CD4-positive, alpha-beta T cell treated with Interleukin-21 for 1 hour (primary cell): Measurements from ENCODE around the gene SPIN2B.
"Not testable (repeated sequence)": the region's sequence is repeated elsewhere in the genome, so short reads cannot be mapped to it uniquely, and the experiment has no call there.

Experiments
- DNase-seq: peaks from one replicate; pipeline ENCODE4 v3.0.0-alpha.2; 2020

SPIN2B gene

DNA sequence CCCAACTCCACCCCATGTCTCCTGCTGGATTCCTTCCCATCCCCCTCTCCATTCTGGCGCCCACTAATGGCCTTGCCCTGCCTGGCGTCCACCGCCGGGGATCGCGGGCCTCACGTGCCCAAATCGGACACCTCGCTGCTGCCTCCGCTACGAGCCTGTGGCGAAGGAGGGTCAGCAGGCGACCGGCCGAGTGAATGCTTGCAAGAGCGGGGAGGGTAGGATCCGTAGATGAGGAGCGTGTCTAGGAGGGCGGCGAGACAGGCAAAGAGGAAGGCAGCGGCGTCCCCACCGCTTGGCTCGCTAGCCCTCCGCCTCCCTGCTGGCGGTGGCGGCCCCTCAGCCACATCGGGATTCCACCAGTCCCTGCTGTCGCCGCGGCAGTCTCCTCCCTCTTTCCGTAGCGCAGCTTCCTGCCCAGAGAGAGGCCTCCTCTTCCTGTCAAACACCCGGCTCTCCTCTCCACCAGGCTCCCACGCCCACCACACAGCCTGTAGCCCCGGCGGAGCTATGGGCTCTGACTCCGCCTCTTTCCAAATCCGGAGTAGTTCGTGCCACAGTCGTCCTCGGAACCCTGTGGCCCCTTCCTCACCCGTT, at the start of gene SPIN2B:
SPIN2B (minus strand) TSS at position 387 of the 594 bp plus-strand sequence.
- peak; percentile 81 for DNase-seq

DNA sequence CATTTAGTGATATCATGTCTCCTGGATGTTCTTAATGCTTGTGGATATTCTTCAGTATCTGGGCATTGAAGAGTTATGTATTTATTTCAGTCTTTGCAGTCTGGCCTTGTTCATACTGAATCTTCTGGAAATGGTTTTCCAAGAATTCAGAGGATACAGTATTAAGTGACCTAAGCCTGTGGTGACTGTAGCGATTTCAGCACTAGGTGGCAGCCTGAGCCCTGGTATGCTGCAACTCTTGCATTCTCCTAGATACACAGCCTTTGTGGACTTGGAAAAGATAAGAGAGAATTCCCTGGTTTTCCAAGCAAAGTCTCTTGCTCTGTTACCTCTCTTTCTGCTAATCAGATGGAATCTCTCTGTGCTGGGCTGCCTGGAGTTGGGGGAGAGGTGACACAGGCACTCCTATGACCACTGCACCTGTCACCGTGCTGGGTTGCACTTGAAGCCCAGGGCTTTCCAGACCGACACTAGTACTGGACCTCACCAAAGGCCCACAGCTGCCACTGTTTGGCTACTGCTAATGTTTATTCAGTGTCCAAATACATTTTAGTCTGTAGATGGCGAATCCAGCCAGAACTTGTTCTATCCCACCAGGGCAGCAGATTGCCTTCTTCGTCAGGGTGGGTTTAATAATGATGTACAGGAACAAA, 35.2 kb upstream of the SPIN2B start:
- no peak for DNase-seq

DNA sequence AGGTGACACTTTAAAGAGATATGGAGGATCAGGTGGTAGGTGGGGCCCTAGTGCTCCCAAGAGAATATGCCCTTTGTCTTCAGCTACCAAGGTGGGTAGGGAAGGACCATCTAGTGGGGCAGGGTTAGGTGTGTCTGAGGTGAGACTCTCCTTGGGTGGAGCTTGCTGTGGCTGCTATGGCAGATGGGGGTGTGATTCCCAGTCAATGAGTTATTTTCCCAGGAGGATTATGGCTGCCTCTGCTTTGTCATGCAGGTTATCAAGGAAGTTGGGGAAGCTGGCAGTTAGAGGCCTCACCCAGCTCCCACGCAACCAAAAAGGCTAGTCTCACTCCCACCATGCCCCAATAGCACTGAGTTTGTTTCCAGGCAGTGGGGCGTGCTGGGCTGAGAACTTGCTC, 33.8 kb upstream of the SPIN2B start:
- DNase-seq = no peak

DNA sequence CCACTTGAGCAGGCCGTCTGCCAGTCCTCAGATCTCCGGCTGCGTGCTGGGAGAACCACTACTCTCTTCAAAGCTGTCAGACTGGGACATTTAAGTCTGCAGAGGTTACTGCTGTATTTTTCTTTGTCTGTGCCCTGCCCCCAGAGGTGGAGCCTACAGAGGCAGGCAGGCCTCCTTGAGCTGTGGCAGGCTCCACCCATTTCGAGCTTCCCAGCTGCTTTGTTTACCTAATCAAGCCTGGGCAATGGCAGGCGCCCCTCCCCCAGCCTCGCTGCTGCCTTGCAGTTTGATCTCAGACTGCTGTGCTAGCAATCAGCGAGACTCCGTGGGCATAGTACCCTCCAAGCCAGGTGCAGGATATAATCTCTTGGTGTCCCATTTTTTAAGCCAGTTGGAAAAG, 30.9 kb upstream of the SPIN2B start:
- DNase-seq = not testable (repeated sequence)

- DNase-seq = no peak
These were observed 17.3 kb upstream of the SPIN2B start for GRCh38 chrX:57138674-57139073.

GRCh38 chrX:57137501-57137900, 16.2 kb upstream of the SPIN2B start:
- DNase-seq = no peak

DNA sequence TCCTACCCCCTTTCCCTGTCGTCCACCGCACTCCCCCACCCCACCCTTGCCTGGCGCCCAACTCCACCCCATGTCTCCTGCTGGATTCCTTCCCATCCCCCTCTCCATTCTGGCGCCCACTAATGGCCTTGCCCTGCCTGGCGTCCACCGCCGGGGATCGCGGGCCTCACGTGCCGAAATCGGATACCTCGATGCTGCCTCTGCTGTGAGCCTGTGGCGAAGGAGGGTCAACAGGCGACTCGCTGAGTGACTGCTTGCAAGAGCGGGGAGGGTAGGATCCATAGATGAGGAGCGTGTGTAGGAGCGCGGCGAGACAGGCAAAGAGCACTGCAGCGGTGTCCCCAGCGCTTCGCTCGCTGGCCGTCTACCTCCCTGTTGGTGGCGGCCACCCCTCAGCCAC, 15.7 kb upstream of the SPIN2B start, which contains the start of gene SPIN2A:
SPIN2A (minus strand) TSS at position 325 of the 400 bp plus-strand sequence. CDS start 800 bp downstream, outside the sequence.
- not testable (repeated sequence) for DNase-seq

DNA sequence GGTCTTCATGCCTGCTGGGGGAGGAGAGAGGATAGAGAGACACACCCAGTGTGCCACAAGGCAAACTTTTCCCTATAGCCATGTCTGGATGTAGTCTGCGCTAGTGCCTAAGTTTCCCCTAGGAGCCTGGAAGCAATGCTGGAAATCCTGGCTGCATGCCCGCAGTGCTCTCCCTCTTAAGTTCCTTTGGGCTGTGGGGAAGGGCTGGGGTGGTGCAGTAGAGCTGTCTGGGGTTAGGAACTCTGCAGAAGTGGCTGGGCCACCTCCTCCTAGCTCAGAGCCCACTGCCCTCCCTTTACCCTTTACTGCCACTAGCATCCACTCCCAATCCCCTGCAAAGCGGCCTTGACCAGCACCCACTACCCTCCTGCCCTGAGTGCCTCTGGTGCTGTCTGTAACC, 15.2 kb upstream of the SPIN2B start:
- not testable (repeated sequence) for DNase-seq

GRCh38 chrX:57135287-57135686, 13.9 kb upstream of the SPIN2B start:
- no peak for DNase-seq

GRCh38 chrX:57134702-57135101, 13.4 kb upstream of the SPIN2B start:
- DNase-seq = no peak

DNA sequence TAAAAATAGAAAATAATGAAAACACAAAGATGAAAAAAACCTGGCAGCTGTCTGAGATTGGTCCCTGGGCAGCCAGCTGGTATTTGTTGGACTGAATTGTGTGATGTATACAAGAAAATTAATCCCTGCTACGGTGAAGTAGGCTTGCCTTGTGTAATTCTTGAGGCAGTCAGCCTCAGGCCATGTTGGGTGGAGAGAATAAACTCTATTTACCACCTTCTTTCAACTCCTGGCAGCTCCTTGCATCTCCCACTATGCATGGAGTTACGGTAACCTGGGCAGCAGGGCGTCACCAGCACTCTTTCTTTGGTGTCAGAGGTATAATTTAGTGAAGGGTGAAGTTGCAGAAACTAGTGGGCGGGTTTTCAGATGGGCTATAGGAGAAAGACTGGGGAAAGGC, 12.4 kb upstream of the SPIN2B start:
- no peak for DNase-seq

DNA sequence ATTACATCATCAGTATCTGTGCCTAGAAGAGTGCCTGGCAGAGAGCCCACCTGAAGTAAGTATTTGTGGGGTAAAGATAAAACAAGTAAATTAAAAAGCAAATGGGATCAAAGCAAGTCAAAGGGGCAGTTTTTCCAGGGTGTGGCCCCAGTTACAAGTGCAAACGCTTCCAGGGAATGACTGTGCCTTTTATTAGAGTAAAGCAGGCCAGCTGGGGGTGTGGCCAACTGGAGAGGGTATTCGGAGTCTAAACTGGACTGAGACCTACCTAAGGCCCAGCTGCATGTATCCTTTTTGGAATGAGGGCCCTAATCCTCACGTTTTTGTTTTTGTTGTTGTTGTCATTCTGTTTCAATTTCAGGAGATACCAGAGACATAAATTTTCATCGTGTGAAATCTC, 11.9 kb upstream of the SPIN2B start:
- not testable (repeated sequence) for DNase-seq

DNA sequence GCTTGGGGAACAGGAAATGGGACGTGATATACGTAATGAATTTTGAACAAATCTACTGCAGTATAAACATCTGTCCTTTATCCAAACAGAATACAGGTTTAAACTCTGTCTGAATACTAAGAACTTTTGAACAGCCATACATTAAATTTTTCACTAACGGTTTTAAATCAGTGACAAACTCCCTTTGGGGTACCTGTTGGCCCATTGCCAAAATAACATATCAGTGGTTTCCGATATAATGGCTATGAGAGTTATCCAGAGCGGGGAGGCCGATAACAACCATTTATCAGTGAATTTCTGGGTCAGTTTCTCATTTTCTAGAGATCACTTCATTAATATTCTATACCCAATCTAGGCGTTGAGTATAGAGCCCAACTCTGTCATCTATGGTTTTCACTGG, 10.7 kb upstream of the SPIN2B start:
- no peak for DNase-seq

DNA sequence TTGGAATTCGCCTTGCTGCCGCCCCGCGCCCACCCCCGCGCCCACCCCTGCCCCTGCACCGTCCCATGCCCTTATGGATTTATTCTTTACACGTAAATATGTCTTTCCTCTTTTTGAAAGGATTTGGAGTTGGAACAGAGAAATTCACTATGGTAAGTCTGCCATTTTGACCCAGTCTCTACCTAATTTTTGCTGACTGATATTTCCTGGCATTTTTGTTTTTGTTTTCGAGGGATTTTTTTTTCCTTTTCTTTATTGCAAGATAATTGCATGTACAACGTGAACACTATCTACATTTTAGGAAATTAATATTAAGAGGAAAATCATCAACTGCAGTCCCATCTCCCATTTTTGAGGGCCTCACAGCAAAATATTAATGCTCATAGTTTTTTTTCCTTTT, 468 bp upstream of the SPIN2B start:
- DNase-seq = no peak

- not testable (repeated sequence) for DNase-seq
These were observed 658 bp downstream of the SPIN2B start for GRCh38 chrX:57120619-57121161.

DNA sequence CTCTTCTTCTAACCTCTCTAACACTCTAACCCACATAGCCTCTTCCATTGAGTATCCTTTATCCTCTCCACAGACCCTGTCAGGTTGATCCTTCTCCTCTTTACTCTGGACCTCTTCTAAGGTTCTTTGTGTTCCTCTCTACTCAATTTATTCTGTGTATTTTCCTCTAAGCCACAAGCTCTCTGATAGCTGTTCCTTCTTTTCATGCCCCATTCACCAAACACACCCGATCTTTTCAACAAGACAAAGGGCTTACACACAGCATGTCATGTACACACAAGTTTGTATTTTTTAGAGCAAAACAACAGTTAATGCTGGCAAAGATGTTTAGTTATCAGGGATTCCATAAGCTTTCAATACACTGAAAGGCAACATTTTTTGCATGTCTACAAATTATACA, 1.9 kb downstream of the SPIN2B start:
- no peak for DNase-seq

DNA sequence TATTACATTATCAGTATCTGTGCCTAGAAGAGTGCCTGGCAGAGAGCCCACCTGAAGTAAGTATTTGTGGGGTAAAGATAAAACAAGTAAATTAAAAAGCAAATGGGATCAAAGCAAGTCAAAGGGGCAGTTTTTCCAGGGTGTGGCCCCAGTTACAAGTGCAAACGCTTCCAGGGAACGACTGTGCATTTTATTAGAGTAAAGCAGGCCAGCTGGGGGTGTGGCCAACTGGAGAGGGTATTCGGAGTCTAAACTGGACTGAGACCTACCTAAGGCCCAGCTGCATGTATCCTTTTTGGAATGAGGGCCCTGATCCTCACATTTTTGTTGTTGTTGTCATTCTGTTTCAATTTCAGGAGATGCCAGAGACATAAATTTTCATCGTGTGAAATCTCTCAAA, 3.8 kb downstream of the SPIN2B start:
- not testable (repeated sequence) for DNase-seq

GRCh38 chrX:57104921-57105398, 16.4 kb downstream of the SPIN2B start:
- no peak for DNase-seq

DNA sequence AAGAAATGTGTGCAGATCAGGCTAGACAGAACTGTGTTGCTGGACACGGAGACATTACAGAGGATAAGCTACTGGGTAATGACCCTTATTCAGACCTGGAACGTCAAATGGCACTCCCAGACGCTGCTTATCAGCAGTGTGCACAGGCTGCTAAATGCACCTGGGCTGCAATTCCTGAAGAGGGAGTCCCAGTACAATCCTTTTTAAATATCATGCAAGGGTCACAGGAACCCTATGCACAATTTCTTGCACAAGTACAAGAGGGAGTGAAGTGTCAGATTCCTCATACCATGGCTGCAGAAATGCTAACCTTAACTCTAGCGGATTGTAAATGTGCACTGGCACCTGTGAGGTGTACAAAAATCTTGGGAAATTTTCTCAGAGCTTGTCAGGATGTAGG, 16.9 kb downstream of the SPIN2B start:
- DNase-seq = no peak

GRCh38 chrX:57103489-57103888, 17.9 kb downstream of the SPIN2B start:
- no peak for DNase-seq

DNA sequence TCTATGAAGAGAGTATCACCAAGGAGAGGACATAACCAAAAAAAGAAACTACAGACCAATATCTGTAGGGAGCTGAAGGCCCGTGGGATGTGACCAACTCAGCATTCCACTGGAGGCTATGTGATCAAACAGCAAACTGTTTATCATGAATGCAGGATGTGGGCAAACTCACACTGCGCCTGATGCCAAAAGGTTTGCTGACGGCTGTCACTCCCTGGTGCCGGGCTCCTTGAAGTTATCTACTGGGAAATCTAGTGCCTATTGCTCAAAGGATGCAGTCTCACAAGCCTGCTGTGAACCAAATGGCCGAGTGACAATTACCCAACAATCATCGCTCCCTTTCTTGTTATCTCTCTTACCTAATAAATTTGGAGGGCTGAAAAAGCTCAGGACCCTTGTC, 18.4 kb downstream of the SPIN2B start:
- peak; percentile 1 for DNase-seq

GRCh38 chrX:57083143-57083542, 38.2 kb downstream of the SPIN2B start:
- DNase-seq = no peak

DNA sequence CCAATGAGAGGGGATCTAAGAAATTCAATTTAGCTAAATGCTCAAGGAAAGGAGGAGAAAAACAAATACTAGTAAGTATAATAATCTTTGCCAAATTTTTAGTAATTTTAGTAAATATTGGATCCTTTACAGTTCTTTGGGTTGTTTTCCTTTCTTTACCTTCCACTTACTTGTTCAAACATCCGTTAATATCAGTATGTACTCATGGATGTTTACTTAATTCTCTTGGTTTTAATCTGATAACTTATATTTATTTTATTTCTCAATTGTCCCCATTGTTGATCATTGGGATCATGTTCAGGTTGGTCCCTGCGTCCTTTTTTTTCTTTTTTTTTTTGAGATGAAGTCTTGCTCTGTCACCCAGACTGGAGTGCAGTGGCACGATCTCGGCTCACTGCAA, 46.9 kb downstream of the SPIN2B start:
- no peak for DNase-seq
